ENCODE measurements around the gene RAX2.

DNA sequence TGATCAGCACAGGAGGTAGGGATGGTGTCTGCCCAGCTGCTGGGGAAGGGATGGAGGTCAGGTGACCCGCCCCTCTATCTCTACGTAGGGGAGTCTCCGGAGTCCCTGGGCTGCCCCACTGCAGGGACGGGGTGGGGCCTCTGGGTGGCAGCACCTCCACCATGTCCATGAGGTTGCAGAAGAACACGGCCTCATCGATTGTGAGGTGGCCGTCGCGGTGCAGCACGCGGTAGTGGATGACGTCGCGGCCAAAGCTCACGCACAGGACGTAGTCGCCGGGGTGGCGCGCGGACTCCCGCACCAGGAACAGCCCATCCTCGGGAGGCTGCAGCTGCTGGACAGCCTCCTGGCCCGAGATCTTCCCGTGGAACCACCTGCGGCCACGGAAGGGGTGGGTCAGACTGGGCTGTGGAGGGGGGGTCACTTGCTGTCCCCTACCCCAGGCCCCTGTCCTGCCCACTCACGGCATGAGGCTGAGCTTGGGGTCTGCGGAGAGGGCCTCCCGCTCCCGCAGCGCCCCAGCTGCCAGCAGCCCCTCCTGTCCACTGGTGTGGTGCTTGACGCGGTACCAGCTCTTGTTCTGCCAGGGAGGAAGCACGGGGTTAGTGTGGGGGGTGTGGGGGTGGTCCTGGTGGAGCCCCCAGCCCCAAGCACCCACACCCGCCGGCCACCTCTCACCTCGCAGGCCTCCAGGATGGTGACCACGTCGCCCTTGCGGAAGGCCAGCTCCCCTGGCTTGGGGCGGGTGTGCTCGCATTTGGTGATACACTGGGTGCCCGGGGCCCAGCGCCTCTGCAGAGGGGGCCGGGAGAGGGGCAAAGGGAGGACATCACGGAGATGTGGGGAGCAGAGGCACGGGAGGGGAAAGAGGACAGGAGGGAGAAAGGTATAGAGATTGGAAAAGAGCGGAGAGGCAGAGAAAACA, 11.9 kb upstream of the RAX2 start:
- TF ChIP-seq POLR2A (IDR thresholded peaks at IDR 0.05; ENCODE audit: control extremely low read depth in 1 of 2, low read depth in 2 of 2, low read length in 2 of 2) (no peak), JUN (IDR thresholded peaks at IDR 0.05; ENCODE audit: low read depth, low read length) (no peak), TCF12 (IDR thresholded peaks at IDR 0.05; ENCODE audit: low read depth, low read length) (no peak), POLR2AphosphoS5 (IDR thresholded peaks at IDR 0.05; ENCODE audit: low read depth, low read length) (no peak), CREB1 (IDR thresholded peaks at IDR 0.05) (peak; percentile 73), SP1 (IDR thresholded peaks at IDR 0.05; ENCODE audit: low read depth, low read length) (no peak), SRF (IDR thresholded peaks at IDR 0.05; ENCODE audit: low read depth, low read length) (no peak), CTBP2 (IDR thresholded peaks at IDR 0.05; ENCODE audit: borderline replicate concordance, insufficient read depth, insufficient read length, low read length) (no peak)
- TF ChIP-seq, protein P1, sequence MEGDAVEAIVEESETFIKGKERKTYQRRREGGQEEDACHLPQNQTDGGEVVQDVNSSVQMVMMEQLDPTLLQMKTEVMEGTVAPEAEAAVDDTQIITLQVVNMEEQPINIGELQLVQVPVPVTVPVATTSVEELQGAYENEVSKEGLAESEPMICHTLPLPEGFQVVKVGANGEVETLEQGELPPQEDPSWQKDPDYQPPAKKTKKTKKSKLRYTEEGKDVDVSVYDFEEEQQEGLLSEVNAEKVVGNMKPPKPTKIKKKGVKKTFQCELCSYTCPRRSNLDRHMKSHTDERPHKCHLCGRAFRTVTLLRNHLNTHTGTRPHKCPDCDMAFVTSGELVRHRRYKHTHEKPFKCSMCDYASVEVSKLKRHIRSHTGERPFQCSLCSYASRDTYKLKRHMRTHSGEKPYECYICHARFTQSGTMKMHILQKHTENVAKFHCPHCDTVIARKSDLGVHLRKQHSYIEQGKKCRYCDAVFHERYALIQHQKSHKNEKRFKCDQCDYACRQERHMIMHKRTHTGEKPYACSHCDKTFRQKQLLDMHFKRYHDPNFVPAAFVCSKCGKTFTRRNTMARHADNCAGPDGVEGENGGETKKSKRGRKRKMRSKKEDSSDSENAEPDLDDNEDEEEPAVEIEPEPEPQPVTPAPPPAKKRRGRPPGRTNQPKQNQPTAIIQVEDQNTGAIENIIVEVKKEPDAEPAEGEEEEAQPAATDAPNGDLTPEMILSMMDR (IDR thresholded peaks at IDR 0.05; ENCODE audit: control extremely low read depth in 1 of 3, insufficient read depth in 1 of 3, low read depth in 1 of 3, low read length in 3 of 3): peak; percentile 68 to 87 (median 85)
- TF ChIP-seq, protein P2, sequence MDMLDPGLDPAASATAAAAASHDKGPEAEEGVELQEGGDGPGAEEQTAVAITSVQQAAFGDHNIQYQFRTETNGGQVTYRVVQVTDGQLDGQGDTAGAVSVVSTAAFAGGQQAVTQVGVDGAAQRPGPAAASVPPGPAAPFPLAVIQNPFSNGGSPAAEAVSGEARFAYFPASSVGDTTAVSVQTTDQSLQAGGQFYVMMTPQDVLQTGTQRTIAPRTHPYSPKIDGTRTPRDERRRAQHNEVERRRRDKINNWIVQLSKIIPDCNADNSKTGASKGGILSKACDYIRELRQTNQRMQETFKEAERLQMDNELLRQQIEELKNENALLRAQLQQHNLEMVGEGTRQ (IDR thresholded peaks at IDR 0.05; ENCODE audit: low read length): peak; percentile 62; the same call in 1 of the 2 replicates
